Uterus (tissue), 4 donors: ENCODE measurements around the gene MAML2. TPM values are rescaled to one million over a fixed set of nuclear protein-coding genes. Genes with fewer than 3 reads are reported as not detected.

ENCODE experiments used
- DNase-seq, 2 donors: peaks; one replicate each; pipeline ENCODE4 v3.0.0-alpha.2; 2019 to 2020
- H3K27ac ChIP-seq, 2 donors: fragments of 200-600 bp; sonication (generic); 1 replicate in 1 of 2; 2 replicates in 1 of 2; pipeline ENCODE4 v1.5.1; 2016 to 2018
- H3K27me3 ChIP-seq, 2 donors: fragments of 200-600 bp; sonication (generic); one replicate each; pipeline ENCODE4 v1.5.1; 2018 to 2019; ENCODE audit warnings: control low read depth in 1 of 2
- H3K36me3 ChIP-seq, 2 donors: fragments of 200-600 bp; sonication (generic); one replicate each; pipeline ENCODE4 v1.5.1; 2019; ENCODE audit warnings: control low read depth in 1 of 2
- H3K4me1 ChIP-seq, 2 donors: fragments of 200-600 bp; sonication (generic); one replicate each; pipeline ENCODE4 v1.5.1; 2018 to 2019; ENCODE audit warnings: control low read depth in 1 of 2
- H3K4me3 ChIP-seq, 2 donors: fragments of 200-600 bp; sonication (generic); 1 replicate in 1 of 2; 2 replicates in 1 of 2; pipeline ENCODE4 v1.5.1; 2018 to 2019; ENCODE audit warnings: mild to moderate bottlenecking in 1 of 2
- H3K9me3 ChIP-seq, 2 donors: fragments of 200-600 bp; sonication (generic); one replicate each; pipeline ENCODE4 v1.5.1; 2019; ENCODE audit warnings: control low read depth in 1 of 2
- POLR2A ChIP-seq, 2 donors: fragments of 450-650 bp; IDR thresholded peaks; one replicate each; pipeline ENCODE4 v1.6.1; 2016; ENCODE audit warnings: antibody characterized with exemption in 2 of 2, mild to moderate bottlenecking in 1 of 2, moderate library complexity in 1 of 2
- intact Hi-C: fragments of 100-400 bp; cut with DNase I; formaldehyde crosslinking; loops from one replicate; pipeline ENCODE4 v1.15.1; 2023; ENCODE audit warnings: low total_unique reads
- total RNA-seq, 4 donors: library from RNA; depleted of rRNA in 3 of 4; stranded (reverse); fragments of >200 nt in 3 of 4; gene quantifications; one replicate each; pipeline versions ENCODE4 v1.1.0 to v1.2.4, GENCODE V29; 2014 to 2023
- TF ChIP-seq, protein P1 (sequence below), 4 experiments: fragments of 200-600 bp in 2 of 4; fragments of 450-650 bp in 2 of 4; sonication (generic) in 2 of 4; IDR thresholded peaks; one replicate each; pipeline ENCODE4 v1.5.1; 2016 to 2019; ENCODE audit warnings: antibody characterized with exemption in 4 of 4, mild to moderate bottlenecking in 2 of 4, moderate library complexity in 1 of 4
- donor health status: DM: yes; HTN: yes; CAD: no.

Gene MAML2
- total RNA-seq, 4 donors from 2014 or later: 8.2 to 35.9 (median 19.8) TPM

DNA sequence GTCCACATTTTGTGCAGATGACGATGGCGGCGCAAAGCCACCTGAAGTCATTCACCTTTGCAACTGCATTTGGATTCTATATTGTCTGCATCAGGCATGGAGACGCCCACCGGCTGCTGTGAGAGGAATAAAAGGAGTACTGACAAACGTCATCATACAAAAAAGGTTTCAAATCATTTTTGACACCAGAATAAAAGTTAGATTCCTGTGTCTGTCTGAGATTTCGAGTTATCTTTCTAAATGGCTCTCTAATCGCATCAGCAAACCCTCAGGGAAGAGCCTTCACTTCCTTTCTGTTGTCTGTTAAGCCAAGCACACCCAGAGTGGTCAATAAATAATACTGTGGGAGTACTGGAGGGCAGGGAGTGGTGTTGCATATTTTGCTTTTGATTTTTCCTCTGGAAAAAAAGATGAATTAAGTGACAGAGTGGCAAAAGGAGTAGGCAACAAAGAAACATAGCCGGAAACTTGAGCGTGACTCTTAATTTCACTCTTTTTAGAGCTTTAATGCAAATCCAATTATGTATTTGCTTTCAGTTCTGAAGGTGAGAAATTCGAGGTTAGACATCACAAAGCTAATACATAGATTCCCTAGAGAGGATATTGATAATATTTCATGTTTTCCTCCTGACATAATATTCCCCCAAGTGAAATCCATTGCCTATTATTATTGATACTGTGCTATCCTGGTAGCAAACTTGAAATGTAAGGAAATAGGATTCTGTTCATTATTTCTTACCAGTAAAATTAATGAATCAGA, 268.3 kb downstream of the MAML2 start:
- Histone ChIP-seq H3K4me1 (no peaks in the 10 kb centered on the region), H3K36me3 (no peaks in the 10 kb centered on the region), H3K4me3 (no peak overlapping the region), H3K27ac (peak overlapping the region in 1 of 2 donors; percentile 41), H3K27me3 (no peaks in the 10 kb centered on the region), H3K9me3 (no peaks in the 10 kb centered on the region)
- DNase-seq: no peak
- TF ChIP-seq POLR2A (IDR thresholded peaks at IDR 0.05): no peak
- TF ChIP-seq, protein P1, sequence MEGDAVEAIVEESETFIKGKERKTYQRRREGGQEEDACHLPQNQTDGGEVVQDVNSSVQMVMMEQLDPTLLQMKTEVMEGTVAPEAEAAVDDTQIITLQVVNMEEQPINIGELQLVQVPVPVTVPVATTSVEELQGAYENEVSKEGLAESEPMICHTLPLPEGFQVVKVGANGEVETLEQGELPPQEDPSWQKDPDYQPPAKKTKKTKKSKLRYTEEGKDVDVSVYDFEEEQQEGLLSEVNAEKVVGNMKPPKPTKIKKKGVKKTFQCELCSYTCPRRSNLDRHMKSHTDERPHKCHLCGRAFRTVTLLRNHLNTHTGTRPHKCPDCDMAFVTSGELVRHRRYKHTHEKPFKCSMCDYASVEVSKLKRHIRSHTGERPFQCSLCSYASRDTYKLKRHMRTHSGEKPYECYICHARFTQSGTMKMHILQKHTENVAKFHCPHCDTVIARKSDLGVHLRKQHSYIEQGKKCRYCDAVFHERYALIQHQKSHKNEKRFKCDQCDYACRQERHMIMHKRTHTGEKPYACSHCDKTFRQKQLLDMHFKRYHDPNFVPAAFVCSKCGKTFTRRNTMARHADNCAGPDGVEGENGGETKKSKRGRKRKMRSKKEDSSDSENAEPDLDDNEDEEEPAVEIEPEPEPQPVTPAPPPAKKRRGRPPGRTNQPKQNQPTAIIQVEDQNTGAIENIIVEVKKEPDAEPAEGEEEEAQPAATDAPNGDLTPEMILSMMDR (IDR thresholded peaks at IDR 0.05): no peak
- intact Hi-C loops: no loop called here

GRCh38 chr11:96073536-96073935, 269.5 kb downstream of the MAML2 start:
- no peak overlapping the region for H3K27ac ChIP-seq
- no peaks in the 10 kb centered on the region for H3K9me3 ChIP-seq
- no peaks in the 10 kb centered on the region for H3K36me3 ChIP-seq
- TF ChIP-seq, protein P1 (IDR thresholded peaks at IDR 0.05): no peak
- TF ChIP-seq POLR2A (IDR thresholded peaks at IDR 0.05): no peak
- H3K27me3 ChIP-seq: no peaks in the 10 kb centered on the region
- DNase-seq: no peak
- H3K4me3 ChIP-seq: no peak overlapping the region
- no peaks in the 10 kb centered on the region for H3K4me1 ChIP-seq
- intact Hi-C loops: no loop called here

DNA sequence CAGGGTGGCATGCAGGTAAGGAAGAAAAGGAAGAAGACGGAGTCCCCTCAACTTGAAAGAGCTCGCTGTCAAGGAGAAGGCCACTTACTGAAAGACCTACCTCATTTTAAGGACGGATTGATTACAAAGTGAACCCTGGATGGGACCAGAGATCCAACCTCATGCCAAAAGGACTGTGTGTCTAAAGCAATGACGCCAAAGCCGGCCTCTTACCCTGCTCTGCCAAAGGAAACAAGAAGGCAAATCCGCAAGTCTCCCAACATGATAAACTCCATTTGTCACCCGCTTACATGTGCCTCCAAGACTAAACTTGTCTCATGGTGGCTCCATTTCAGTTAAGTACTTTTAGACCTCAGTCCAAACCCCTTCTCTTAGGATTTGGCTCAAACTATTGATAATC, 270.4 kb downstream of the MAML2 start:
- DNase-seq: no peak
- intact Hi-C loops: no loop called here
- H3K27me3 ChIP-seq: no peaks in the 10 kb centered on the region
- no peak overlapping the region for H3K4me3 ChIP-seq
- no peaks in the 10 kb centered on the region for H3K36me3 ChIP-seq
- H3K4me1 ChIP-seq: no peaks in the 10 kb centered on the region
- TF ChIP-seq POLR2A (IDR thresholded peaks at IDR 0.05): no peak
- TF ChIP-seq, protein P1 (IDR thresholded peaks at IDR 0.05): no peak
- H3K9me3 ChIP-seq: no peaks in the 10 kb centered on the region
- H3K27ac ChIP-seq: no peak overlapping the region

DNA sequence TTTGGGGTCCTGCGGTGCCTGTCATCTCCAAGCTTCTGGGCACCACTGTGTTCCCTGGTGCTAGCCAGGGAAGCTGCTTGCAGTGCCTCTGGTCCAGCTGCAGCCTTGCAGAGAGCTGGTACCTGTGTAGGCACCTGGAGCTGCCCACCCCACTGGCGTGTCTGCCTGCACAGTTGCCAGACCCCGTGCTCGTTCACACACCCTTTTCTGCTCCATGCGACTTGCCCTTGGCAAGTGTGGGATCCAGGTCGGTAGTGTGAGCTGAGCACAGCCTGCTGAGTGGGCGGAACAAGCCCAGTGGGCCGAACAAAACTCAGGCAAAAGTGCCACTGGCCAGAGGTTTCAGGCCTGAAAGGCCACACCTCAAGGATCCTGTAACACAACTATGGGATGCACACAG, 272.5 kb downstream of the MAML2 start:
- Histone ChIP-seq H3K27ac (no peak overlapping the region), H3K9me3 (no peaks in the 10 kb centered on the region), H3K27me3 (no peaks in the 10 kb centered on the region), H3K36me3 (no peaks in the 10 kb centered on the region), H3K4me1 (no peaks in the 10 kb centered on the region), H3K4me3 (no peak overlapping the region)
- TF ChIP-seq POLR2A (IDR thresholded peaks at IDR 0.05): no peak
- DNase-seq: no peak
- intact Hi-C loops: no loop called here

GRCh38 chr11:96067160-96067559, 275.8 kb downstream of the MAML2 start:
- intact Hi-C loops: no loop called here
- no peaks in the 10 kb centered on the region for H3K4me1 ChIP-seq
- no peak overlapping the region for H3K4me3 ChIP-seq
- no peaks in the 10 kb centered on the region for H3K27me3 ChIP-seq
- DNase-seq: no peak
- no peak overlapping the region for H3K27ac ChIP-seq
- TF ChIP-seq, protein P1 (IDR thresholded peaks at IDR 0.05): no peak
- TF ChIP-seq POLR2A (IDR thresholded peaks at IDR 0.05): no peak
- H3K9me3 ChIP-seq: no peaks in the 10 kb centered on the region
- H3K36me3 ChIP-seq: no peaks in the 10 kb centered on the region
